Astrocyte (in vitro differentiated cells and primary cell): ENCODE measurements around the gene CYB5R2. TPM values are rescaled to one million over a fixed set of nuclear protein-coding genes. Genes with fewer than 3 reads are reported as not detected.

Source experiments
- DNase-seq: peaks from one replicate; pipeline ENCODE4 v3.0.0-alpha.2; 2010; ENCODE audit warnings: low read depth
- FAIRE-seq: peaks from 2 replicates; lab custom pipeline; 2011; peaks lifted over from hg19 to GRCh38; lab: Jason Lieb, UNC
- H2AFZ ChIP-seq: 2 replicates; pipeline ENCODE4 v1.6.0; 2012; ENCODE audit warnings: low read depth, low read length, inconsistent platforms
- H3K27ac ChIP-seq: 2 replicates; pipeline ENCODE4 v1.5.1; 2011; ENCODE audit warnings: low read depth, low read length, inconsistent platforms
- H3K27me3 ChIP-seq: 2 replicates; pipeline ENCODE4 v1.6.0; 2011; ENCODE audit warnings: low read length, inconsistent platforms; ENCODE audit not compliant: insufficient read depth
- H3K36me3 ChIP-seq: 2 replicates; pipeline ENCODE4 v1.5.1; 2011; ENCODE audit warnings: low read length, inconsistent platforms; ENCODE audit not compliant: insufficient read depth
- H3K4me1 ChIP-seq: 2 replicates; pipeline ENCODE4 v1.5.1; 2011; ENCODE audit warnings: low read length, inconsistent platforms; ENCODE audit not compliant: insufficient read depth
- H3K4me2 ChIP-seq: 2 replicates; pipeline ENCODE4 v1.6.0; 2012; ENCODE audit warnings: low read length, inconsistent platforms
- H3K4me3 ChIP-seq: 2 replicates; pipeline ENCODE4 v1.5.1; 2011; ENCODE audit warnings: low read depth, mild to moderate bottlenecking, low read length, inconsistent platforms; ENCODE audit not compliant: insufficient read depth
- H3K79me2 ChIP-seq: 2 replicates; pipeline ENCODE4 v1.6.0; 2012; ENCODE audit warnings: mild to moderate bottlenecking, low read length, inconsistent platforms; ENCODE audit not compliant: insufficient read depth
- H3K9ac ChIP-seq: 2 replicates; pipeline ENCODE4 v1.6.0; 2012; ENCODE audit warnings: mild to moderate bottlenecking, low read length, inconsistent platforms
- H3K9me3 ChIP-seq: 2 replicates; pipeline ENCODE4 v1.5.1; 2012; ENCODE audit warnings: low read depth, mild to moderate bottlenecking, low read length, inconsistent platforms; ENCODE audit not compliant: insufficient read depth
- H4K20me1 ChIP-seq: 2 replicates; pipeline ENCODE4 v1.6.0; 2012; ENCODE audit warnings: low read length, inconsistent platforms; ENCODE audit not compliant: insufficient read depth
- H3K27ac Mint-ChIP-seq: one replicate; pipeline ENCODE4 v1.8.0; 2021; ENCODE audit warnings: mild to moderate bottlenecking, mixed read lengths; ENCODE audit not compliant: unreplicated experiment
- H3K27me3 Mint-ChIP-seq: one replicate; pipeline ENCODE4 v1.8.0; 2021; ENCODE audit warnings: low read depth, mixed read lengths; ENCODE audit not compliant: unreplicated experiment
- H3K36me3 Mint-ChIP-seq: one replicate; pipeline ENCODE4 v1.8.0; 2021; ENCODE audit warnings: low read depth, mixed read lengths; ENCODE audit not compliant: unreplicated experiment
- H3K4me1 Mint-ChIP-seq: one replicate; pipeline ENCODE4 v1.8.0; 2021; ENCODE audit warnings: low read depth, mixed read lengths; ENCODE audit not compliant: unreplicated experiment
- H3K4me3 Mint-ChIP-seq: one replicate; pipeline ENCODE4 v1.8.0; 2021; ENCODE audit warnings: mild to moderate bottlenecking, moderate library complexity, mixed read lengths; ENCODE audit not compliant: unreplicated experiment
- H3K9me3 Mint-ChIP-seq: one replicate; pipeline ENCODE4 v1.8.0; 2021; ENCODE audit warnings: mild to moderate bottlenecking, mixed read lengths; ENCODE audit not compliant: unreplicated experiment
- EZH2 ChIP-seq: IDR thresholded peaks from 2 replicates; pipeline ENCODE4 v1.6.1; 2012; ENCODE audit warnings: mild to moderate bottlenecking, low read length, inconsistent platforms; ENCODE audit not compliant: insufficient read depth
- total RNA-seq: library from RNA; stranded (reverse); gene quantifications from 2 replicates; pipeline ENCODE4 v1.2.1, GENCODE V29; 2021
- TF ChIP-seq, protein P1 (sequence below): IDR thresholded peaks from 2 replicates; pipeline ENCODE4 v1.5.1; 2011; ENCODE audit warnings: low read depth, mild to moderate bottlenecking, inconsistent platforms, low read length, moderate library complexity; ENCODE audit not compliant: insufficient read depth

Gene CYB5R2
- total RNA-seq, 1 donor from 2014 or later, result 11.9 TPM

DNA sequence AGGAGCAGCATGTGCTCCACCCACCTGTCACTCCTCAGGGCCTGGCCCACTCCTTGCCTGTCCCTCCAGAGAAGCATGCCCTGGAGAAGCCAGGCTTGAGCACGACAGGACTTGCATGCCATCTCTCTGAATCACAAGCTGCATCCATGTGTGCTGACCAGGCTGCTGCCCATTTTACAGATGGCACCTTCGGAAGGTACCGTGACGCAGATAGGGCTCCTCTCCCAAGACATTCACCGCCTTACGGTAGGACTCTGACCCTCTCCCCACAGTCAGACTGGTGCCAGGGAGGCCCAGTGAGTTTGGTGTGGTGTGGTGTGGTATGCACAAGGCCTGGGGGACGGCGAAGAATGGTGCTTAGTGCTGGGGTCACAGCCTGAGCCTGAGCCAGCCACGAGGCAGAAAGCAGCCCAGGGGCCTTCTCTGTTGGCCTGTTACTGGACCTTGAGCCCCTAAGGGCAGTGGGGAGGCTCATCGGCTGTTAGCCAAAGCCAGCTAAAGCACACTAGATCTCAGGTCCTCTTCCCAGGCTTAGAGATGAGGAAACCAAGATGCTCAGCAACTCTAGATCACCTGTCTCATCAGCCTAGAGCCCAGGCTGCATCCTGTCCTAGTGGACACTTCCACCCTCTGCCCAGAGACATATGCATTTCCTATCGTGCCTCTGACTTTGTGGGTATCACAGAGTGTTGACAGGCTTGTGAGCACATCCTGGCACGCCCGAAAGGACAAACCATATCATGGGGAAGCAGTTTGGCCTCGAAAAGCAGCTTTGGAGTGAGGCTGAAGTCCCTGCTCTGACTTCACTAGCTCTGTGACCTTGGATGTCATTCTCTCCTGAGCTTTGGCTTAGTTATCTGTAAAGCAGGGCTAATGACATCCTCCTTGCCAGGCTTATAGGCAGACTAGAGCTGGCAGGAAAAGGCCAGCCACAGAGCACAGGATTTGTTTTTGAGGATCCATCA lies 17.8 kb downstream of the CYB5R2 start:
- H3K4me2 ChIP-seq, result no peak overlapping the region
- H3K9me3 Mint-ChIP-seq, result no peaks in the 10 kb centered on the region
- H4K20me1 ChIP-seq, result no peaks in the 10 kb centered on the region
- no peak overlapping the region for H3K9ac ChIP-seq
- H3K27me3 ChIP-seq, result no peaks in the 10 kb centered on the region
- no peak overlapping the region for H3K4me3 Mint-ChIP-seq
- FAIRE-seq, result no peak
- H3K79me2 ChIP-seq, result no peaks in the 10 kb centered on the region
- H3K4me1 Mint-ChIP-seq, result no peaks in the 10 kb centered on the region
- H3K36me3 Mint-ChIP-seq, result peaks cover 8% of the 10 kb centered on the region
- no peaks in the 10 kb centered on the region for H3K36me3 ChIP-seq
- peaks cover 35% of the 10 kb centered on the region for H3K27me3 Mint-ChIP-seq
- H3K4me3 ChIP-seq, result no peak overlapping the region
- no peak for TF ChIP-seq EZH2
- TF ChIP-seq, protein P1, sequence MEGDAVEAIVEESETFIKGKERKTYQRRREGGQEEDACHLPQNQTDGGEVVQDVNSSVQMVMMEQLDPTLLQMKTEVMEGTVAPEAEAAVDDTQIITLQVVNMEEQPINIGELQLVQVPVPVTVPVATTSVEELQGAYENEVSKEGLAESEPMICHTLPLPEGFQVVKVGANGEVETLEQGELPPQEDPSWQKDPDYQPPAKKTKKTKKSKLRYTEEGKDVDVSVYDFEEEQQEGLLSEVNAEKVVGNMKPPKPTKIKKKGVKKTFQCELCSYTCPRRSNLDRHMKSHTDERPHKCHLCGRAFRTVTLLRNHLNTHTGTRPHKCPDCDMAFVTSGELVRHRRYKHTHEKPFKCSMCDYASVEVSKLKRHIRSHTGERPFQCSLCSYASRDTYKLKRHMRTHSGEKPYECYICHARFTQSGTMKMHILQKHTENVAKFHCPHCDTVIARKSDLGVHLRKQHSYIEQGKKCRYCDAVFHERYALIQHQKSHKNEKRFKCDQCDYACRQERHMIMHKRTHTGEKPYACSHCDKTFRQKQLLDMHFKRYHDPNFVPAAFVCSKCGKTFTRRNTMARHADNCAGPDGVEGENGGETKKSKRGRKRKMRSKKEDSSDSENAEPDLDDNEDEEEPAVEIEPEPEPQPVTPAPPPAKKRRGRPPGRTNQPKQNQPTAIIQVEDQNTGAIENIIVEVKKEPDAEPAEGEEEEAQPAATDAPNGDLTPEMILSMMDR, result no peak
- H3K27ac Mint-ChIP-seq, result no peak overlapping the region
- no peaks in the 10 kb centered on the region for H3K4me1 ChIP-seq
- DNase-seq, result no peak
- no peak overlapping the region for H3K27ac ChIP-seq
- H2AFZ ChIP-seq, result no peak overlapping the region
- H3K9me3 ChIP-seq, result no peaks in the 10 kb centered on the region

DNA sequence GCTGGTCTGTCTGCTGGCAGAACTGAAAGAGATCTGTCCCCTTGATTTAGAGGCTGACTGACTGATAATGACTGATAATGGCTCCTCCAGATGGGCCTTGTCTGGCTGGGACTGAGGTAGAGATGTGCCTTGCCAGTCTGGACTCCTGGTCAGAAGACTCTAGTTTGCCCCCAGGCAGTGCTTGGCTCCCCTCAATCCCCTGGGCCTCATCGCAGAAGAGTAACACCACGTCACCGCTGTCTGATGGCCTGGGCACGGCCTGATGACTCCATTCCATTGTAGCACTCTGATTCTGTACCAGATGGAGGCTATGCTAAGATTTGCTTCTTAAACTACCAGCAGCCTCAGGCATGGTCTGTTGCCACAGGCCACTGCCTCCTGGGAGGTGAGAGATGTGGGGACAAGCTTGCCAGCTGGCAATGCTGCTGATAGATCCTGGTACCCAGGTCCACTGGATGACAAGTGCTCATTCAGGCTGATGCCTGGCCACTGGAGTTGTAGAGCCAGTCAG lies 19.1 kb downstream of the CYB5R2 start:
- Histone ChIP-seq H3K4me3 (no peak overlapping the region), H3K36me3 (no peaks in the 10 kb centered on the region), H2AFZ (no peak overlapping the region), H3K27ac (no peak overlapping the region), H3K27me3 (no peaks in the 10 kb centered on the region), H3K9ac (no peak overlapping the region), H3K79me2 (no peaks in the 10 kb centered on the region), H4K20me1 (no peaks in the 10 kb centered on the region), H3K4me1 (no peaks in the 10 kb centered on the region), H3K4me2 (no peak overlapping the region), H3K9me3 (no peaks in the 10 kb centered on the region)
- Mint-ChIP-seq H3K27ac (no peak overlapping the region), H3K9me3 (no peaks in the 10 kb centered on the region), H3K36me3 (peaks cover 8% of the 10 kb centered on the region), H3K27me3 (peaks cover 38% of the 10 kb centered on the region), H3K4me1 (no peaks in the 10 kb centered on the region), H3K4me3 (no peak overlapping the region)
- DNase-seq (no peak), FAIRE-seq (no peak)
- no peak for TF ChIP-seq EZH2

DNA sequence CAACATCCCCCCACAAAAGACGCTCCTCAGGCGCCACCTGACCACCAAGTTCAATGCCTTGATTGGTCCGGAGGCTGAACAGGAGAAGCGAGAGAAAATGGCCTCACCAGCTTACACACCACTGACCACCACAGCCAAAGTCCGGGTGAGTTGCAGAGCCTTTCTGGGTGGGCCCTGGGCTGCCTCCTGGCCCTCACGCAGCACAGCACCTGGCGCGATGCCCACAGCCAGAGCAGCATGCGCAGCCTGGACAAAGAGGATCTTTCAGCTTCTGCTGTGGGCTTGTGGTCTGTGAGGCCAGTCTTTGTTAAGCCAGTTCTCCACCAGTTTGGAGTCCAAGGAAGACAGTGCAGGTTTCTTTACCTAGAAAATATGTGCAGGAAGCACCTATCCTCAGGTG lies 21.6 kb downstream of the CYB5R2 start:
- H3K9me3 ChIP-seq, result no peaks in the 10 kb centered on the region
- no peaks in the 10 kb centered on the region for H3K27me3 ChIP-seq
- H2AFZ ChIP-seq, result no peak overlapping the region
- Mint-ChIP-seq H3K36me3 (peaks cover 8% of the 10 kb centered on the region), H3K27ac (no peak overlapping the region), H3K9me3 (no peaks in the 10 kb centered on the region), H3K4me3 (no peak overlapping the region), H3K4me1 (peaks cover 3% of the 10 kb centered on the region), H3K27me3 (peaks cover 41% of the 10 kb centered on the region)
- no peaks in the 10 kb centered on the region for H3K4me1 ChIP-seq
- TF ChIP-seq EZH2, result no peak
- TF ChIP-seq, protein P1, result no peak
- no peak overlapping the region for H3K4me2 ChIP-seq
- no peaks in the 10 kb centered on the region for H3K79me2 ChIP-seq
- no peak overlapping the region for H3K9ac ChIP-seq
- no peak overlapping the region for H3K27ac ChIP-seq
- DNase-seq (no peak), FAIRE-seq (no peak)
- H3K36me3 ChIP-seq, result no peaks in the 10 kb centered on the region
- H4K20me1 ChIP-seq, result no peaks in the 10 kb centered on the region
- no peak overlapping the region for H3K4me3 ChIP-seq
